VCaP (cell line): Measurements from ENCODE around the gene BTC.

ENCODE experiments used
- H3K27ac ChIP-seq: fragments of 450-650 bp; 2 replicates; pipeline ENCODE4 v1.5.1; 2017
- TF ChIP-seq, protein P1 (sequence below): fragments of 450-650 bp; conservative IDR thresholded peaks from 2 replicates; pipeline ENCODE4 v1.5.1; 2017; ENCODE audit warnings: mild to moderate bottlenecking, moderate library complexity

The BTC gene

DNA sequence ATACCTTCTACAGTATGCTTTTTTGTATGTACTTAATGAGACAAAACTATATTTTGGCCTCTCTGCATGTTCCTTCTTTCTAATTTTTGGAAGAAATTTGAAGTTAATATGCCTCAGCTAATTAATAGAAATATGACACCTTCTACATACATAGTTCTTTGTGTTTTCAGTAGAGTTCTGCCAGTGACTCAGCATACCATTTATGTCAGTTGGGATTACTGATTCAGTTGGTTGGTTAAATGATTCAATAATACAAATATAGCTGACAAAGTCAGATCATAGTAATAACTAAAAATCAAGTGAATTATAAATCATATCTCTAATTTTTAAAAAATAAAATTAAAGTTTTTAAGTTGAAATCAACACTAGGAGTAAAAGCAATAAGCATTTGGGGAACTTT, 16.8 kb downstream of the BTC start:
- H3K27ac ChIP-seq, result no peak overlapping the region
- TF ChIP-seq, protein P1, sequence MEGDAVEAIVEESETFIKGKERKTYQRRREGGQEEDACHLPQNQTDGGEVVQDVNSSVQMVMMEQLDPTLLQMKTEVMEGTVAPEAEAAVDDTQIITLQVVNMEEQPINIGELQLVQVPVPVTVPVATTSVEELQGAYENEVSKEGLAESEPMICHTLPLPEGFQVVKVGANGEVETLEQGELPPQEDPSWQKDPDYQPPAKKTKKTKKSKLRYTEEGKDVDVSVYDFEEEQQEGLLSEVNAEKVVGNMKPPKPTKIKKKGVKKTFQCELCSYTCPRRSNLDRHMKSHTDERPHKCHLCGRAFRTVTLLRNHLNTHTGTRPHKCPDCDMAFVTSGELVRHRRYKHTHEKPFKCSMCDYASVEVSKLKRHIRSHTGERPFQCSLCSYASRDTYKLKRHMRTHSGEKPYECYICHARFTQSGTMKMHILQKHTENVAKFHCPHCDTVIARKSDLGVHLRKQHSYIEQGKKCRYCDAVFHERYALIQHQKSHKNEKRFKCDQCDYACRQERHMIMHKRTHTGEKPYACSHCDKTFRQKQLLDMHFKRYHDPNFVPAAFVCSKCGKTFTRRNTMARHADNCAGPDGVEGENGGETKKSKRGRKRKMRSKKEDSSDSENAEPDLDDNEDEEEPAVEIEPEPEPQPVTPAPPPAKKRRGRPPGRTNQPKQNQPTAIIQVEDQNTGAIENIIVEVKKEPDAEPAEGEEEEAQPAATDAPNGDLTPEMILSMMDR, result no peak

DNA sequence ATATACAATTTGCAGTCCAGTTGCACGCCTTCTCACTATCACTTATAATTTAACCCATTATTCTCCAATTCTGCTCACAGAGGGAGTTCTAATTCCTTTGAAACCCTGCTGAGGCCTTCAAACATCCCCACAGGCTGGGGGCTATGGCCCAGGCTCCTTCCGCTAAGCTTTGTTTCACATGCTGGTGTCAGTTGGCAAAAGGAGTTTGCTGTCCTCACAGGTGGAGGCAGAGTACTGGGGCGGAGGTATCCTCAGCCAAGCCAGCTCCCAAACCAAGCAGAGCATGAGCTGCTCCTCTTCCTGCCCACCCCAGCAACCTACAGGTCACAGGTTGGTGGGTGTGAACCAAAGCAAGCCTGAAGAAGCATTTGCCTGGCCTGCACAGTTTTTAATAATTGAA, 21.5 kb downstream of the BTC start:
- TF ChIP-seq, protein P1, result no peak
- no peak overlapping the region for H3K27ac ChIP-seq

- TF ChIP-seq, protein P1, result no peak
Measured at GRCh38 chr4:74772106-74772505, 22.2 kb downstream of the BTC start.

DNA sequence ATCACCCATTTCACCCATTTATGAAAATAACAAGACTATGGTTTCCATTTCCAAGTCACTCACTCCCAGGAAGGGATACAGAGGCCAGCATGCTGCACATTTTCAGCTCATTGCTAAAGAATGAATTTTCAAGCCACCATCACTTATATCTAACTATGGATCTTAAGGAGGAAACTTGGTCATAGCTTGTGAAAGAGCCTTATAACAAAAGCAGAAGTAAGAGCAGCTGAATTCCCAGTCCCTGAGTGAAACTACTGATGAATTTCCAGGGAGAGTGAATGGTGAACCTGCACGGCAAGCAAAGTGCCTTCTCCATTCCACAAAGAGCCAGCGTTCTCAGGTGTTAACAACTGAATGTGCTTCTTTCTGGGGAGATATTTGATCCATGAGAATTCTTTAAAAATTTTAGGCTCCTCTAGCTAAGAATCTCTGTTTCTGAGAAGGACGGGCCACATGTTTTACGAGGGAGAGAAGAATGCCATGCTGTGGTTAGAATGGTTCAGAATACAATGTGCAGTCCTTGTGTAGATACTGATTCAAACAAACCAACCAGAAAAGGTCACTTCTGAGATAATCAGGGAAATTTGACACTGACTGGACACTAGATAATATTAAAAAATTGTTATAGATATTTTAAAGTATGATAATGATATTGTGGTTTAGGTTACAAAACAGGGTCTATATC, 24.0 kb downstream of the BTC start:
- TF ChIP-seq, protein P1, result no peak
- H3K27ac ChIP-seq, result peak overlapping the region; percentile 39

More at GRCh38 chr4:74772106-74772505, 22.2 kb downstream of the BTC start:
- H3K27ac ChIP-seq, result no peak overlapping the region

DNA sequence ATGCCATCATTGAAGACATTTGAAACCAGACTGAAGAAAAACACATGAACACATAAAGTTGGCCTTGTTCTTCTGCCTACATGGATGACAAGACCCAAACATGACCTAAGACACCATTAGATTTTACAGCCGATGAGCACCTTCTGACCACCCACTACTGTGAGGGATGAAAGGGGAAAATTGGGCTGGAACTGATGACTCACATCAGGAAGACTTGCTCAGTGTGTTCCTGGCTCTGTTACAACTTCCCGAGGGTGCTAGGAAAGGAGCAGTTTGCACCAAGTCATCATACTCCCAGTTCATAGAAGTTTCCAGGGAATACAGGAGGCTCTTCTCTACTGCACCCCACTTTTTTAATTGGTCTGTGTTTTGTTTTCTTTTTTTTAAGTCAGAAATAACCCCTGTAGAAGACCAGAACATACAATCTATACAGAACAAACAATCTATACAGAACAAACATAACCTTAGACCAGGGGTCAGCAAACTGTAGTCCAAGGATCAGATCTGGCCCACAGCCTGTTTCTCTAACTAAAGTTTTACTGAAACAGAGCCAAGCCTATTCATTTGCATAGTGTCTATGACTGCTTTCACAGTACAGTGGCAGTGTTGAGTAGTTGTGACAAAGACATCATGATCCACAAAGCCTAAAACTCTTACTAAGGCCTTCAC, 25.3 kb downstream of the BTC start:
- H3K27ac ChIP-seq, result peak overlapping the region; percentile 39
- TF ChIP-seq, protein P1, result peak; percentile 52

- no peak overlapping the region for H3K27ac ChIP-seq
- TF ChIP-seq, protein P1, result no peak
Measured at GRCh38 chr4:74764119-74764518, 30.2 kb downstream of the BTC start.

GRCh38 chr4:74758551-74759145, 35.7 kb downstream of the BTC start:
- TF ChIP-seq, protein P1, result no peak
- peak overlapping the region; percentile 43 for H3K27ac ChIP-seq
